Lower lobe of right lung (tissue), 2 donors: ENCODE results near the gene PPP1R2C. TPM values are rescaled to one million over a fixed set of nuclear protein-coding genes. Genes with fewer than 3 reads are reported as not detected.

Source experiments
- ATAC-seq, 2 donors: fragments of 200-7000 bp; cut with Tn5 transposase; one replicate each; pipeline ENCODE4 v1.9.1; 2020 to 2022; ENCODE audit warnings: mild to moderate bottlenecking in 2 of 2, moderate library complexity in 2 of 2
- DNase-seq: peaks from one replicate; pipeline ENCODE4 v3.0.0-alpha.2; 2020
- H3K27ac ChIP-seq: fragments of 200-600 bp; one replicate; pipeline ENCODE4 v1.8.0; 2022
- H3K27me3 ChIP-seq: fragments of 200-600 bp; one replicate; pipeline ENCODE4 v1.8.0; 2022; ENCODE audit warnings: low read depth
- H3K36me3 ChIP-seq: fragments of 200-600 bp; one replicate; pipeline ENCODE4 v1.8.0; 2022; ENCODE audit warnings: mild to moderate bottlenecking
- H3K4me1 ChIP-seq: fragments of 200-600 bp; one replicate; pipeline ENCODE4 v1.8.0; 2022
- H3K4me3 ChIP-seq: fragments of 200-600 bp; one replicate; pipeline ENCODE4 v1.8.0; 2022; ENCODE audit warnings: mild to moderate bottlenecking
- H3K9me3 ChIP-seq: fragments of 200-600 bp; one replicate; pipeline ENCODE4 v1.8.0; 2022
- intact Hi-C: fragments of 100-400 bp; cut with DNase I; formaldehyde crosslinking; loops from one replicate; pipeline ENCODE4 v1.11.0; 2022
- long read RNA-seq: library from polyadenylated mRNA; unstranded; transcript quantifications from one replicate; pipeline ENCODE4 v2.0.0, GENCODE V29; 2021
- total RNA-seq: library from RNA; stranded (reverse); fragmentation: NEBNext Ultra II Directional; extraction: Animal tissue kit (Norgen Biotek cat#: 25700); gene quantifications from one replicate; pipeline ENCODE4 v1.2.1, GENCODE V29; 2021
- TF ChIP-seq, protein P1 (sequence below): fragments of 200-600 bp; IDR thresholded peaks from one replicate; pipeline ENCODE4 v1.8.0; 2022; ENCODE audit warnings: antibody characterized with exemption, mild to moderate bottlenecking
- donor health status: DM: no; HTN: yes; CAD: no; lungs with severe emphysema.

The PPP1R2C gene
- not detected for total RNA-seq
- long read RNA-seq = 0 reads

DNA sequence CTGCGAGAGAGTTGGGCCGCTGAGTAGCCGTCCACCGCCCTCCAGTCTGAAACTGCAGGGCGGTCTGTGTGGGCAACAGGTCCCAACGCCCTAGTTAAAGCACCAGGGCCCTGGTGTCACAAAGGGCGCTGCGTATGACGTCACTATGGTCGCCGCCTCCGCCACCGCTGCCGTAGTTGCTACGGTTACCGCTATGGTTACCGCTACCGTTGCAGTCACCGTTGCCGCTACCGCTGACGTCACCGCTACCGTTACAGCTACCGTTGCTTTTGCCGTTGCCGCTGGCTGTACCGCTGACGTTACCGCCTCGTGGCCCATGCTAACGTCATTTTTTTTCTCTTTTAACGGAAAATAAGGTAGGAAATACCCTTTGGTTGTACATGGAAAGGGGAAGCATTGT lies at the start of gene PPP1R2C:
PPP1R2C (minus strand) TSS at position 68 of the 400 bp plus-strand sequence. CDS start 84 bp downstream, outside the sequence.
- TF ChIP-seq, protein P1, sequence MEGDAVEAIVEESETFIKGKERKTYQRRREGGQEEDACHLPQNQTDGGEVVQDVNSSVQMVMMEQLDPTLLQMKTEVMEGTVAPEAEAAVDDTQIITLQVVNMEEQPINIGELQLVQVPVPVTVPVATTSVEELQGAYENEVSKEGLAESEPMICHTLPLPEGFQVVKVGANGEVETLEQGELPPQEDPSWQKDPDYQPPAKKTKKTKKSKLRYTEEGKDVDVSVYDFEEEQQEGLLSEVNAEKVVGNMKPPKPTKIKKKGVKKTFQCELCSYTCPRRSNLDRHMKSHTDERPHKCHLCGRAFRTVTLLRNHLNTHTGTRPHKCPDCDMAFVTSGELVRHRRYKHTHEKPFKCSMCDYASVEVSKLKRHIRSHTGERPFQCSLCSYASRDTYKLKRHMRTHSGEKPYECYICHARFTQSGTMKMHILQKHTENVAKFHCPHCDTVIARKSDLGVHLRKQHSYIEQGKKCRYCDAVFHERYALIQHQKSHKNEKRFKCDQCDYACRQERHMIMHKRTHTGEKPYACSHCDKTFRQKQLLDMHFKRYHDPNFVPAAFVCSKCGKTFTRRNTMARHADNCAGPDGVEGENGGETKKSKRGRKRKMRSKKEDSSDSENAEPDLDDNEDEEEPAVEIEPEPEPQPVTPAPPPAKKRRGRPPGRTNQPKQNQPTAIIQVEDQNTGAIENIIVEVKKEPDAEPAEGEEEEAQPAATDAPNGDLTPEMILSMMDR = no peak
- Histone ChIP-seq H3K4me3 (no peak within 1 kb of the TSS), H3K27ac (no peak within 1 kb of the TSS), H3K9me3 (no peaks in the 10 kb centered on the region), H3K36me3 (no peaks in the 10 kb centered on the region), H3K27me3 (no peaks in the 10 kb centered on the region), H3K4me1 (no peaks in the 10 kb centered on the region)
- DNase-seq = no peak
- intact Hi-C loops = no loop called here
- ATAC-seq = no peak

- H3K36me3 ChIP-seq = no peaks in the 10 kb centered on the region
- H3K4me1 ChIP-seq = no peaks in the 10 kb centered on the region
- TF ChIP-seq, protein P1 = no peak
- no peaks in the 10 kb centered on the region for H3K27me3 ChIP-seq
- ATAC-seq = no peak
- H3K4me3 ChIP-seq = no peak overlapping the region
- H3K27ac ChIP-seq = no peak overlapping the region
- no peaks in the 10 kb centered on the region for H3K9me3 ChIP-seq
- intact Hi-C loops = no loop called here
- DNase-seq = no peak
These were observed 47.2 kb upstream of the PPP1R2C start for GRCh38 chrX:42825201-42825600.

DNA sequence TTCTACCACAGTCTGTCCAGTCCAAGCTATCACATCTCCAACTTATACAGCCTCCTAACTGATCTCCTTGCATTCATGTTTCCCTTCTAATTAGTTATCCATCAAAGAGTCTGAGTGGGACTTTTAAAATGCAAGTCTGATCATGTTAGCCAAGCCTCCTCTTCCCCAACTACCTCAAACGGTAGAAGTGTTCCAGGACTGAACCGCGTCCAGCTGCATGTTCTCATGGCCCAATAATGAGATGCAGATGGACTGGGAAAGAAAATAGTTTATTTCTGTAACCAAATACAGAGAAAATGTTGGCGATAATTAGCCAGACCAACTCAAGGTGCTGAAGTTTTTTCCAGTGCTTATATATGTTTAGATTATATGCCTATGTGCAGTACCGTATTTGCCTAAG lies 46.6 kb upstream of the PPP1R2C start:
- Histone ChIP-seq H3K27ac (no peak overlapping the region), H3K4me3 (no peak overlapping the region), H3K4me1 (no peaks in the 10 kb centered on the region), H3K27me3 (no peaks in the 10 kb centered on the region), H3K9me3 (no peaks in the 10 kb centered on the region), H3K36me3 (no peaks in the 10 kb centered on the region)
- intact Hi-C loops = no loop called here
- DNase-seq = no peak
- TF ChIP-seq, protein P1 = no peak
- no peak for ATAC-seq

- ATAC-seq = no peak
- Histone ChIP-seq H3K9me3 (no peaks in the 10 kb centered on the region), H3K4me1 (no peaks in the 10 kb centered on the region), H3K4me3 (no peak overlapping the region), H3K27me3 (no peaks in the 10 kb centered on the region), H3K27ac (no peak overlapping the region), H3K36me3 (no peaks in the 10 kb centered on the region)
- DNase-seq = no peak
- TF ChIP-seq, protein P1 = no peak
- intact Hi-C loops = no loop called here
These were observed 45.5 kb upstream of the PPP1R2C start for GRCh38 chrX:42823443-42823842.

DNA sequence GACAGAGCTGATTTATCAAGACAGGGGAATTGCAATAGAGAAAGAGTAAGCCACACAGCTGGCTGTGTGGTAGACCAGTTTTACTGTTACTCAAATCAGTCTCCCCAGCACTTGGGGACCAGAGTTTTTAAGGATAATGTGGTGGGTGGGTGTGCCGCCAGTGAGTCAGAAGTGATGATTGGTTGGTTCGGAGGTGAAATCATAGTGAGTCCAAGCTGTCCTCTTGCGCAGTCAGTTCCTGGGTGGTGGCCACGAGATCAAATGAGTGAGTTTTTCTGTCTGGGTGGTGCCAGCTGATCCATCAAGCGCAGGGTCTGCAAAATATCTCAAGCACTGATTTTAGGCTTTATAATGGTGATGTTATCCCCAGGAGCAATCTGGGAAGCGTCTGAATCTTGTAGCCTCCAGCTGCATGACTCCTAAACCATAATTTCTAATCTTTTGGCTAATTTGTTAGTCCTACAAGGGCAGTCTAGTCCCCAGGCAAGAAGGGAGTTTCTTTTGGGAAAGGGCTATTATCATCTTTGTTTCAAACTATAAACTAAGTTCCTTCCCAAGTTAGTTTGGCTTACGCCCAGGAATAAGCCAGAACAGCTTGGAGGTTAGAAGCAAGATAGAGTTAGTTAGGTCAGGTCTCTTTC lies 44.0 kb upstream of the PPP1R2C start:
- no peaks in the 10 kb centered on the region for H3K9me3 ChIP-seq
- TF ChIP-seq, protein P1 = no peak
- H3K4me1 ChIP-seq = no peaks in the 10 kb centered on the region
- no peak overlapping the region for H3K27ac ChIP-seq
- intact Hi-C loops = no loop called here
- H3K4me3 ChIP-seq = no peak overlapping the region
- no peaks in the 10 kb centered on the region for H3K27me3 ChIP-seq
- H3K36me3 ChIP-seq = no peaks in the 10 kb centered on the region
- no peak for DNase-seq
- no peak for ATAC-seq
